WI38 (cell line): ENCODE results near the gene ACER2.

Experiments used
- H3K4me3 ChIP-seq: 2 replicates; pipeline ENCODE4 v1.5.1; 2011; ENCODE audit warnings: low read depth, mild to moderate bottlenecking, control low read depth, low read length
- TF ChIP-seq, protein P1 (sequence below): IDR thresholded peaks from 2 replicates; pipeline ENCODE4 v1.5.1; 2012; ENCODE audit warnings: low read depth, mild to moderate bottlenecking, control low read depth, low read length

ACER2 gene

GRCh38 chr9:19479874-19480273 is 71.1 kb downstream of the ACER2 start:
- TF ChIP-seq, protein P1, sequence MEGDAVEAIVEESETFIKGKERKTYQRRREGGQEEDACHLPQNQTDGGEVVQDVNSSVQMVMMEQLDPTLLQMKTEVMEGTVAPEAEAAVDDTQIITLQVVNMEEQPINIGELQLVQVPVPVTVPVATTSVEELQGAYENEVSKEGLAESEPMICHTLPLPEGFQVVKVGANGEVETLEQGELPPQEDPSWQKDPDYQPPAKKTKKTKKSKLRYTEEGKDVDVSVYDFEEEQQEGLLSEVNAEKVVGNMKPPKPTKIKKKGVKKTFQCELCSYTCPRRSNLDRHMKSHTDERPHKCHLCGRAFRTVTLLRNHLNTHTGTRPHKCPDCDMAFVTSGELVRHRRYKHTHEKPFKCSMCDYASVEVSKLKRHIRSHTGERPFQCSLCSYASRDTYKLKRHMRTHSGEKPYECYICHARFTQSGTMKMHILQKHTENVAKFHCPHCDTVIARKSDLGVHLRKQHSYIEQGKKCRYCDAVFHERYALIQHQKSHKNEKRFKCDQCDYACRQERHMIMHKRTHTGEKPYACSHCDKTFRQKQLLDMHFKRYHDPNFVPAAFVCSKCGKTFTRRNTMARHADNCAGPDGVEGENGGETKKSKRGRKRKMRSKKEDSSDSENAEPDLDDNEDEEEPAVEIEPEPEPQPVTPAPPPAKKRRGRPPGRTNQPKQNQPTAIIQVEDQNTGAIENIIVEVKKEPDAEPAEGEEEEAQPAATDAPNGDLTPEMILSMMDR, result no peak

DNA sequence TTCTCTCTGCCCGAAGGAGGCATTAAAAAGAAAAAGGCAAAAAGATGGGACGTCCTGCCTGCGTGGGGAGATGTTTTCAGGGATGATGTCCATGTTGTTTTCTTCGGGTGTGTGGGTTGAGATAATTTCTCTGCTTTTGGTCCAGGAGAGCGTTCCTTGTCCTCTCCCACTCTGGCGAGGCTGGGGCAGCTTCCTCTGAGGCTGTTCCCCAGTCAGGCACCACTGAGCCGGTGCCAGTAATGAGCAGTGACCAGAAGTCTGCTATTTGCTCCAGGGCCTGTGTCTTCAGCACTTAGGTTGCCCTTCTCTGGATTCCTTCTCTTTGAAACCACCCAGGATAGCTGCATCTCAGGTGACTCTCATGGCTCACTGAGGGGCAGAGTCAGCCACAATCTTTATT is 71.5 kb downstream of the ACER2 start:
- TF ChIP-seq, protein P1, result no peak
- H3K4me3 ChIP-seq, result no peak overlapping the region

More at GRCh38 chr9:19479874-19480273, 71.1 kb downstream of the ACER2 start:
- no peak overlapping the region for H3K4me3 ChIP-seq

- TF ChIP-seq, protein P1, result no peak
- H3K4me3 ChIP-seq, result no peak overlapping the region
Measured at GRCh38 chr9:19481121-19481870, 72.5 kb downstream of the ACER2 start.

- no peak overlapping the region for H3K4me3 ChIP-seq
- TF ChIP-seq, protein P1, result no peak
Measured at GRCh38 chr9:19481971-19482404, 73.2 kb downstream of the ACER2 start.

DNA sequence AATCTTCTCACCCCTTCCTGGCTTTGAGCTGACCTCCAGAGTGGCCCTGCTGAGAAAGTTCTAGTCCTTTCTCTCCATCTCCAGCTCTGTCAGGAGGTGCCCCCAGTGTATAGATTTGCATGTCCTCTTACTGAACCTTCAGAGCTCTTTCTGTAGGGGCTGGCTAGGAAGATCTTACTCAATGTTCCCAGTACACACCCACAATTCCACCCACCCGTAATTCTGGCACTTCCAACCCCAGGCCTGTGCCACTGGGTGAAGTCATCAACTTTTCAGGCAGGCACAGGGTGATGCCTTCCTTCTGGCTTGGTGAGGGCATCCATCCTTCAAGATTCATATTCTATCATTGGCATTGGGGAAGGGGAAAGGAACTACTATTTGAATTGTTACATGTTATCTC is 75.9 kb downstream of the ACER2 start:
- TF ChIP-seq, protein P1, result no peak
- no peak overlapping the region for H3K4me3 ChIP-seq

- no peak overlapping the region for H3K4me3 ChIP-seq
- TF ChIP-seq, protein P1, result no peak
Measured at GRCh38 chr9:19485193-19485592, 76.4 kb downstream of the ACER2 start.

- no peak overlapping the region for H3K4me3 ChIP-seq
- TF ChIP-seq, protein P1, result no peak
Measured at GRCh38 chr9:19486803-19487202, 78.0 kb downstream of the ACER2 start.
